ENCODE results near the gene C19orf38.
"Not testable (repeated sequence)": the region's sequence is repeated elsewhere in the genome, so short reads cannot be mapped to it uniquely, and the experiment has no call there.

C19orf38 gene

GRCh38 chr19:10852098-10852800, 4.0 kb downstream of the C19orf38 start:
- no peak for DNase-seq

DNA sequence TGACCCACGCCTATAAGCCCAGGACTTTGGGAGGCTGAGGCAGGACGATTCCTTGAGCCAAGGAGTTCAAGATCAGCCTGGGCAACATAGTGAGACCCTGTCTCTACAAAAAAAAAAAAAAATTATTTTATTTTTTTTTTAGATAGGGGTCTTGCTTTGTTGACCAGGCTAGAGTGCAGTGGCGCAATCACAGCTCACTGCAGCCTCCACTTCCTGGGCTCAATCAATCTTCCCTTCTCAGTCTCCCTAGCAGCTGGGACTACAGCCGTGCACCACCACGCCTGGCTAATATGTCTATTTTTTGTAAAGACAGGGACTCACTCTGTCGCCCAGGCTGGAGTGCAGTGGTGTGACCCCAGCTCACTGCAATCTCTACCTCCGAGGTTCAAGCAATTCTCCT, 4.7 kb downstream of the C19orf38 start:
- no peak for DNase-seq

GRCh38 chr19:10854350-10855089, 6.3 kb downstream of the C19orf38 start:
- no peak for DNase-seq

DNA sequence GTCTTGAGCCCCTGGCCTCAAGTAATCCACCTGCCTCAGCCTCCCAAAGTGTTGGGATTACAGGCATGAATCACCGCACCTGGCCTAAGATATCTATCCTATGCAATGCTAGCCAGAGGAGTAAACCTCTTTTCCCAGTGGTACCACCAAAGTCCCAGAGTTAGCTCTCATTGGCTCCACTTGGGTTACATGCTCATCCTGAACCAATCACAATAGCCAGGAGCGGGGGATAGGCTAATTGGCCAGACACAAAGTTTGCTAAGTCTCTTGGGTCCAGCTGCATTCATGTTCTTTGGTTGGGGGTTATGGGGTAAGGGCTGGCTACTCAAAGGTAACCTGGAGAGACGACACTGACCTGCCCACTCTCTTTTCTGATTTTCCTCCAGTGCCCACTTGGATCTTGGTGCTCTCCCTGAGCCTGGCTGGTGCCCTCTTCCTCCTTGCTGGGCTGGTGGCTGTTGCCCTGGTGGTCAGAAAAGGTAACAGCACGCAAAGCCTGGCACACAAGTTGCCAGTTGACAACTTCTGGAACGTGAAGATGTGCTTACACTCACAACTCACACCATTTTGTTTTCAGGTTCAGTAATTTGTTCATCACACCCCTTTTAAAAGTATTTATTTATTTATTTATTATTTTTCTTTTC, 7.8 kb downstream of the C19orf38 start:
- DNase-seq = peak; percentile 24

DNA sequence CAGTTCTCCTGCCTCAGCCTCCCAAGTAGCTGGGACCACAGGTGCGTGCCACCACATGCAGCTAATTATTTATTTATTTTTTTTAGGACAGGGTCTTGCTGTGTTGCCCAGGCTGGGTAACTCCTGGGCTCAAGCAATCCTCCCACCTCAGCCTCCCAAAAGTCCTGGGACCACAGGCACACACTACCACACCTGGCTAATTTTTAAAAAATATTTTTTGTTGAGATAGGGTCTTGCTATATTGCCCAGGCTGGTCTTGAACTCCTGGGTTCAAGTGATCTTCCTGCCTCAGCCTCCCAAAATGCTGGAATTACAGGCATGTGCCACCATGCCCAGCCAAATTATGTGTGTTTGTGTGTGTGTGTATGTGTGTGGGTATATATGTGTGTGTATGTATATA, 8.7 kb downstream of the C19orf38 start:
- not testable (repeated sequence) for DNase-seq

DNA sequence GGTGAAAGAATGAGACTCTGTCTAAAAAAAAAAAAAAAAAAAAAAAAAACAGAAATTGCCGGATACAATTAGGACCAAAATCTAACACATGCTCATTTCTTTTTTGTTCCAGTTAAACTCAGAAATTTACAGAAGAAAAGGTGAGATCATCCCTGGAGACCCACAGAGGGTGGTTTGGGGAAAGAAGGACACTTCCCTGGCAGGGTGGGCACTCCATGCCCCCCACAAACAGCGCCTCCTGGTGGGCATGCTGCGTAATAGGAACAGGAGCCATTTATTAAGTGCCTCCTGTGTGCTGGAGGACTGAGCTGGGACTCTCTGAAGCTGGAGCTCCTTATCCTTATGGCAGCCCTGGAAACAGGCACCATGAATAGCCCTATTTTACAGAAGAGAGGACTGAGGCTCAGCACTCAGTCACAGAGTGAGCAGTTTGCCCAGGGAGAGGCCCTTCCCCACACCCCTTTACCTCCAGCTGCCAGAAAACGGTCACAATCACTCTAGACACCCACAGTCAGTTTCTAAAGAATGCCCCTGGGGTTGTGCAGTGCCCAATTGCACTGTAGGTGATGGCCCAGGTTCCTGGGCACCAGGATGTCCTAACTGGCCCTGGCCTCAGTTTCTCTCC, 10.1 kb downstream of the C19orf38 start:
- peak; percentile 31 for DNase-seq

DNA sequence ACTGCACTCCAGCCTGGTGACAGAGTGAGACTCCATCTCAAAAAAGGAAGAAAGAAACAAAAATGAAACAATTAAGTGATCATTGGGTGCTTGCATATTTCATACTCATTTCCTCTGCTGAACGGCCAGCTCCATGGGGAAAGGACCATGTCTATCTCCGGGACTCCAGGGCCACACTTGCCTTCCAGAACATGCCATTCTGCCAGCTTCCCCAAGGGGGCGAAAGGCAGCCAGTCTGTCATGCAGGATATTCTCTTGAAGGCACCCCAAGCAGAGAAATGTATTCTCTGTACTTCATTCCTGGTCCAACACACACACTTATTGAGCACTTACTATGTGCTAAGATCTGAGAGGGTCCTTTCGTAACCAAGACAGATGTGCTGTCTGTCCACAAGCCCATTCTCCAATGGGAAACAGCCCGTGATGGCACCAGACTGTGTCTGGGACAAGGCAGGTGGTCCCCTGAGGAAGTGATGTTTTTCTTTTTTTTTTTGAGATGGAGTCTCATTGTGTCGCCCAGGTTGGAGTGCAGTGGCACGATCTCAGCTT, 13.0 kb downstream of the C19orf38 start:
- peak; percentile 50 for DNase-seq

GRCh38 chr19:10862561-10863106, 14.4 kb downstream of the C19orf38 start:
- no peak for DNase-seq

GRCh38 chr19:10863107-10863717, 15.0 kb downstream of the C19orf38 start:
- DNase-seq = no peak

DNA sequence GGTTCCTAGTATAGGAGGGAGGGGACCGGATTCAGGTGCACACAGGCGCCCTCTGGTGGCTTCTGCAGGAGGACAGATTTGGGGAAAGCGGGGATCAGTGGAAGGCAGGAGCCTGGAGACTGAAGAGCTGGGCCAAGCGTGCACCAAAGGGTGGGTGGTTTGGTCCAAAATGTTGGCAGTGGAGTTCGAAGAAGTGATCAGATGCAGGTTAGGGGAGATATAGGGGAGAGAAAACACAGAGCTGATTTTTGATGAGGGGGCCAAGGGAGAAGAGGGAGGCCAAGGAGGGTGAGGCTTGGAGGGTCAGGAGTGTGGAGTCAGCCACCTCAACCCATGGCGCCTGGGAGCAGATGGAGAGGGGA, 16.3 kb downstream of the C19orf38 start:
- DNase-seq = peak; percentile 84

DNA sequence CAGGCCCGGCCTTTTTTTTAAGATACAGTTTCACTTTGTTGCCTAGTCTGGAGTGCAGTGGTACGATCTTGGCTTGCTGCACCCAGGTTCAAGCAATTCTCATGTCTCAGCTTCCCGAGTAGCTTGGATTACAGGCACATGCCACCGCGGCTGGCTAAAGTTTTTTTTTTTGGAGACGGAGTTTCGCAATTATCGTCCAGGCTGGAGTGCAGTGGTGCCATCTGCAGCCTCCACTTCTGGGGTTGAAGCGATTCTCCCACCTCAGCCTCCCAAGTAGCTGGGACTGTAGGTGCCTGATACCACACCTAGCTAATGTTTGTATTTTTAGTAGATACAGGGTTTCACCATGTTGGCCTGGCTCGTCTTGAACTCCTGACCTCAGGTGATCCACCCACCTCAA, 18.3 kb downstream of the C19orf38 start:
- DNase-seq = no peak

DNA sequence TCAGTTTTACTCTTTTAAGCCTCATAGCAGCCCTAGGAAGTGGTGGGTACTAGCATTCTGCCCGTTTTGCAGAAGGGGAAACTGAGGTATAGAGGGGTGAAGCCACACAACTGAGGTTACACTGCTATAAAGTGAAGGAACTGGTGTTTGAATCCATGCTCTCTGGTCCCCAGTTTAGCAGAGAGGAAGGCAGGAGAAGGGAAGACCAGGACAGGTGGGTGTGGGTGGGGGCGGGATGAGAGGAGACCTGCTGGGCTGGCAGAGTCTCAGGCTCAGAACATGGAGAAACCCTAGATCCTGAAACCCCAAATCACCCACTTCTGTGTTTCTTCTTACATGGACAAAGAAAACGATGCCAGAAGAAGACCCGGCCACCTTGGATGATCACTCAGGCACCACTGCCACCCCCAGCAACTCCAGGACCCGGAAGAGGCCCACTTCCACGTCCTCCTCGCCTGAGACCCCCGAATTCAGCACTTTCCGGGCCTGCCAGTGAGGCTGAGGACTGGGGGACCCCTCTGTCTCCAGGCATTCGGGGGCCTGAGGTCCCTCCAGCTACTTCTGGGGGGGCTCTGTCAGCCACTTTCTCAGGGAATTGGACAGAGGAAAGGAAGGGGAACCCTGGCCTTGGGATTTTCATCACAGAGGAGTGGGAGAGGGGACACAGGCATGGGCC, 20.8 kb downstream of the C19orf38 start:
- no peak for DNase-seq

- DNase-seq = not testable (repeated sequence)
Observed at GRCh38 chr19:10869872-10870311, 21.7 kb downstream of the C19orf38 start.

- DNase-seq = no peak
Observed at GRCh38 chr19:10870501-10870954, 22.3 kb downstream of the C19orf38 start.

DNA sequence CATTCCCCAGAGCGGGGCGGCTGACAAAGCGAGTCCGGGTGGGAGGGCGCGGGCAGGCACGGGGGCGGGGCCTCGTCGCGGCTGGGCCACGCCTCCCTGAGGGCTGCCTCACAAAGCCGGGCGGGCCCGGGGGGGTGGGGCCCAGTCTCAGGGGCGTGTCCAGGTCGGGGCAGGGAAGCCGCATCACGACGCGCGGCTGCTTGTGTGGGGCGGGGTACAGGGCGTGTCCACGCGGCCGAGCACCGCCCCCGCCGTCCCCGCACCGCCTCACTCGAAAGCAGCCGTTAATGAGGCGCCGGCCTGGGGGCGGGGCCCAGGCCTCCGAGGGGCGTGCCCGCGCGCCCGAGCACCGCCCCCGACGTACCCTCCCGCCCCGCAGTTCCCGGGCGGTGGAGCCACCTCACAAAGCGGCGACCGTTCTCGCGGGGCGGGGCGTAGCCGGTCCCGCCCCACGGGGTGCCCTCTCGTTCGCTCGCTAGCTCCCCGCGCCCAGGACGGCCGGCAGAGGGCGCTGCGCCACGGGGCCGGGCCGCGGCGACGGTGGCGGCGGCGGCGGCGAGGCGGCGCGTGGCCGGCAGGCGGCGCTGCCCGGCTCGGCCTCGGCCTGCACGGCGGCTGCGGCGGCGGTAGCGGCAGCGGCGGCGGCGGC, 22.9 kb downstream of the C19orf38 start, which contains the start of gene CARM1:
TSS of gene CARM1 (plus strand) at position 599 of the 649 bp plus-strand sequence. CDS start 150 bp downstream, outside the sequence.
- DNase-seq = peak; percentile 99

DNA sequence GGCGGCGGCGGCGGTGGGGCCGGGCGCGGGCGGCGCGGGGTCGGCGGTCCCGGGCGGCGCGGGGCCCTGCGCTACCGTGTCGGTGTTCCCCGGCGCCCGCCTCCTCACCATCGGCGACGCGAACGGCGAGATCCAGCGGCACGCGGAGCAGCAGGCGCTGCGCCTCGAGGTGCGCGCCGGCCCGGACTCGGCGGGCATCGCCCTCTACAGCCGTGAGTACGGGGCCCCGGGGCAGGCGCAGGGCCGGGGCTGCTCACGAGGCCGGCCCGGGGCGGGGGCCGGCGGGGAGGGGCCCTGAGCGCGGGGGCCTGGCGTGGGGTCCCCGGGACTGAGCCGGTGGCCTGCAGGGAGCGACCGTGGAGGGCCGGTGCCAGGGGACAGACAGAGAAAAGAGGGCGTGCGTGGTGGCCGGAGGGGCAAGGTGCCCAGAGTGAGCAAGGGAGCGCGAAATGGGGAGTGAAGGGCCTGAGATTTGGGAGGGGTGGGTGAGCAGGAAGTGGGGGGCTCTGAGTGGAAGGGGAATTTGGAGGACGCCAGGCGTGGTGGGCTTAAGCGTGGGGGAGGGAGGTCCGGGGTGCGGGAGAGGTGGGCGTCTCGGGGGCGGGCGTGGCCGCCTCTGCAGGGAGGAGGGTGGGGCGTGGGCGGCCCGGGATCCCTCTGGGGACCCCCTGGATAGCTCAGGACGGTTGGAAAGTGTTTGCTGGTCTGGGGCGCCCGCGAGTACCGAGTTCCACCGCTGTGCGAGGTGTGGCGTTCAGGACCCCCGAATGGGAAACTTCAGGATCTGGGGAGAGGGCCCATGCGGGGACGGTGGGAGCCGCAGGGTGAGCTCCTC, 23.7 kb downstream of the C19orf38 start:
- peak; percentile 29 for DNase-seq

GRCh38 chr19:10872546-10873107, 24.4 kb downstream of the C19orf38 start:
- DNase-seq = peak; percentile 30

DNA sequence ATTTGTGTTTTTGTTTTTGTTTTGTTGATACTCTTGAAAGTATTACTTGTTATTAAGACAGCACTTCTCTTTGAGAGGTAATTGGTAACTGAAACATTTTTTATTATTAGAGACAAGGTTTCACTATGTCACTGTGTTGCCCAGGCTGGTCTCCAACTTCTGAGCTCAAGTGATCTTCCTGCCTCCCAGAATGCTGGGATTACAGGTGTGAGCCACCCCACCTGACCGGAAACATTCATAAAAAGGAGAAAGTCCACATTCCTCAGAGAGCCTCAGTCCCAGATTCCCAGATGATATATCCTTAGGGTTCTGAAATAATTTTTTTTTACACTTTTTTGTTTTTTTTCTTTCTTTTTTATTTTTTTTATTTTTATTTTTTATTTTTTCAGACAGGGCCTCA, 25.8 kb downstream of the C19orf38 start:
- DNase-seq = no peak

- no peak for DNase-seq
Observed at GRCh38 chr19:10876459-10877240, 28.4 kb downstream of the C19orf38 start.
